Urinary bladder (tissue), 4 donors: ENCODE results near the gene CEACAM3. TPM values are rescaled to one million over a fixed set of nuclear protein-coding genes. Genes with fewer than 3 reads are reported as not detected.

Experiments used
- DNase-seq: peaks from one replicate; pipeline ENCODE4 v3.0.0-alpha.2; 2015; ENCODE audit errors: extremely low spot score
- H3K27ac ChIP-seq: one replicate; pipeline ENCODE4 v1.5.1; 2013; ENCODE audit warnings: low read depth, mild to moderate bottlenecking, moderate library complexity
- H3K36me3 ChIP-seq: one replicate; pipeline ENCODE4 v1.6.1; 2013; ENCODE audit warnings: mild to moderate bottlenecking, moderate library complexity; ENCODE audit not compliant: insufficient read depth
- H3K4me1 ChIP-seq: one replicate; pipeline ENCODE4 v1.6.1; 2013; ENCODE audit warnings: mild to moderate bottlenecking, moderate library complexity; ENCODE audit not compliant: insufficient read depth
- H3K4me3 ChIP-seq: one replicate; pipeline ENCODE4 v1.5.1; 2013; ENCODE audit warnings: low read depth, low read length
- WGBS: extraction: QIAGEN DNeasy Blood & Tissue Kit; methylation state at CpG from one replicate; pipeline ENCODE4 v1.1.7; 2013; 5-methylcytosine and 5-hydroxymethylcytosine counted together
- polyA plus RNA-seq: library from polyadenylated mRNA; stranded (reverse); fragments of 200-250 nt; gene quantifications from one replicate; pipeline ENCODE4 v1.2.3, GENCODE V29; 2013
- total RNA-seq: library from RNA; depleted of rRNA; stranded (reverse); fragments of >200 nt; gene quantifications from one replicate; pipeline ENCODE4 v1.2.3, GENCODE V29; 2014
- donor health status: healthy with polysubstance abuse.
- donor health status: healthy.

Gene CEACAM3
- total and polyA plus RNA-seq, 2 donors, result not detected

DNA sequence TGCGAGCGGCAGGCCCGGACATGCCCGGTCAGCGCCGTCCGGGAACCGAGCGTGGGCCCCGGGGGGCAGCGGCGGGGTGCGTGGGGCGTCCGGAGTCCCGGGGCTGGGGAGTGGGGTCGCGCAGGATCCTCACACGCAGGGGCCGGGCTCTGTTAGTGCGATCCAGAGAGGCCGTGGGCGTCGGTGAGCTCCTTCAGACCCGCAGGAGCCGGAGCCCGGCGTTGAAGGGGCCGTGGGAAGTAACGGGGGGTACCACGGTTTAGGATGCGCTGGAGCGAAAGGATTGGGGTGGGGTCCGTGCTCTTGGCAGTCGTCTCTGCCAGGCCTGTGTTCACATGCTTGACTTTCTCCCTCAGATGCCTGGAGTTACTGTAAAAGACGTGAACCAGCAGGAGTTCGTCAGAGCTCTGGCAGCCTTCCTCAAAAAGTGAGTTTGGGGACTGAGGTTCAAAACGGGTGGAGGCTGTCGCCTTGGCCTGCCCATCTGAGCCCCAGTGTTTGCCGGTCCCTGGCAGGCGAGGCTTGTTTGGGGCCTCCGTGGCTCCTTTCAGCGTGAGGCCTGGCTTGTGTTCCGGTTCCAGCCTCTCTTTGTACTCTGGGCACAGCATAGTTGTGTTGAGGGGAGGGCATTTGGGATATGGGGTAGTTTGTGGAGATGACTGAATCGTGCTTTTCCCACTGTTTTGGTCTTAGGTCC is 64.2 kb downstream of the CEACAM3 start:
- under 1% methylated on average over 45 of the region's 45 CpGs for WGBS
- Histone ChIP-seq H3K27ac (peak overlapping the region; percentile 66), H3K4me3 (peak overlapping the region; percentile 89), H3K4me1 (peaks cover 3% of the 10 kb centered on the region), H3K36me3 (peaks cover 4% of the 10 kb centered on the region)
- DNase-seq, result no peak

Other genes starting within 250 kb of the CEACAM3 start
- gene CEACAM21, start 220.4 kb upstream of the CEACAM3 start, total RNA-seq, result 2.1 TPM
- gene CEACAM21, start 220.4 kb upstream of the CEACAM3 start, polyA plus RNA-seq, result 0.90 TPM
- not detected for gene CEACAM4, start 169.5 kb upstream of the CEACAM3 start, total RNA-seq
- 1.6 TPM for gene CEACAM4, start 169.5 kb upstream of the CEACAM3 start, polyA plus RNA-seq
- not detected for gene CEACAM7, start 108.3 kb upstream of the CEACAM3 start, total RNA-seq
- gene CEACAM7, start 108.3 kb upstream of the CEACAM3 start, polyA plus RNA-seq, result not detected
- gene CEACAM5, start 88.0 kb upstream of the CEACAM3 start, total RNA-seq, result not detected
- gene CEACAM5, start 88.0 kb upstream of the CEACAM3 start, polyA plus RNA-seq, result not detected
- 2.2 TPM for gene CEACAM6, start 41.1 kb upstream of the CEACAM3 start, total RNA-seq
- gene CEACAM6, start 41.1 kb upstream of the CEACAM3 start, polyA plus RNA-seq, result not detected
- gene LYPD4, start 48.1 kb downstream of the CEACAM3 start, total RNA-seq, result not detected
- not detected for gene LYPD4, start 48.1 kb downstream of the CEACAM3 start, polyA plus RNA-seq
- not detected for gene DMRTC2, start 48.5 kb downstream of the CEACAM3 start, total RNA-seq
- gene DMRTC2, start 48.5 kb downstream of the CEACAM3 start, polyA plus RNA-seq, result not detected
- gene RPS19, start 63.7 kb downstream of the CEACAM3 start, total RNA-seq, result 377 TPM
- 1,600 TPM for gene RPS19, start 63.7 kb downstream of the CEACAM3 start, polyA plus RNA-seq
- 0.37 TPM for gene CD79A, start 80.7 kb downstream of the CEACAM3 start, total RNA-seq
- 0.80 TPM for gene CD79A, start 80.7 kb downstream of the CEACAM3 start, polyA plus RNA-seq
- gene ARHGEF1, start 86.6 kb downstream of the CEACAM3 start, total RNA-seq, result 20.1 TPM
- 59.2 TPM for gene ARHGEF1, start 86.6 kb downstream of the CEACAM3 start, polyA plus RNA-seq
- not detected for gene ERFL, start 131.9 kb downstream of the CEACAM3 start, total RNA-seq
- gene ERFL, start 131.9 kb downstream of the CEACAM3 start, polyA plus RNA-seq, result 0.19 TPM
- gene RABAC1, start 162.7 kb downstream of the CEACAM3 start, total RNA-seq, result 89.0 TPM
- 339 TPM for gene RABAC1, start 162.7 kb downstream of the CEACAM3 start, polyA plus RNA-seq
- gene ATP1A3, start 197.6 kb downstream of the CEACAM3 start, total RNA-seq, result 0.37 TPM
- 0.77 TPM for gene ATP1A3, start 197.6 kb downstream of the CEACAM3 start, polyA plus RNA-seq